Prostate gland (tissue), 2 donors: Measurements from ENCODE around the gene TENT5A.

ENCODE experiments used
- POLR2A ChIP-seq: fragments of 450-650 bp; IDR thresholded peaks from one replicate; pipeline ENCODE4 v1.6.1; 2016; ENCODE audit warnings: antibody characterized with exemption, mild to moderate bottlenecking
- POLR2AphosphoS5 ChIP-seq: sonication (generic); formaldehyde crosslinking; IDR thresholded peaks from one replicate; pipeline ENCODE4 v1.6.1; 2017; ENCODE audit warnings: antibody characterized with exemption
- TF ChIP-seq, protein P1 (sequence below), 4 experiments: fragments of 200-600 bp in 2 of 4; fragments of 450-650 bp in 2 of 4; sonication (generic) in 2 of 4; IDR thresholded peaks; 1 replicate in 3 of 4; 2 replicates in 1 of 4; pipeline ENCODE4 v1.5.1; 2016 to 2019; ENCODE audit warnings: antibody characterized with exemption in 4 of 4, mild to moderate bottlenecking in 2 of 4, moderate library complexity in 2 of 4

GRCh38 chr6:81752921-81753710 lies 635 bp upstream of the TENT5A start:
- TF ChIP-seq, protein P1, sequence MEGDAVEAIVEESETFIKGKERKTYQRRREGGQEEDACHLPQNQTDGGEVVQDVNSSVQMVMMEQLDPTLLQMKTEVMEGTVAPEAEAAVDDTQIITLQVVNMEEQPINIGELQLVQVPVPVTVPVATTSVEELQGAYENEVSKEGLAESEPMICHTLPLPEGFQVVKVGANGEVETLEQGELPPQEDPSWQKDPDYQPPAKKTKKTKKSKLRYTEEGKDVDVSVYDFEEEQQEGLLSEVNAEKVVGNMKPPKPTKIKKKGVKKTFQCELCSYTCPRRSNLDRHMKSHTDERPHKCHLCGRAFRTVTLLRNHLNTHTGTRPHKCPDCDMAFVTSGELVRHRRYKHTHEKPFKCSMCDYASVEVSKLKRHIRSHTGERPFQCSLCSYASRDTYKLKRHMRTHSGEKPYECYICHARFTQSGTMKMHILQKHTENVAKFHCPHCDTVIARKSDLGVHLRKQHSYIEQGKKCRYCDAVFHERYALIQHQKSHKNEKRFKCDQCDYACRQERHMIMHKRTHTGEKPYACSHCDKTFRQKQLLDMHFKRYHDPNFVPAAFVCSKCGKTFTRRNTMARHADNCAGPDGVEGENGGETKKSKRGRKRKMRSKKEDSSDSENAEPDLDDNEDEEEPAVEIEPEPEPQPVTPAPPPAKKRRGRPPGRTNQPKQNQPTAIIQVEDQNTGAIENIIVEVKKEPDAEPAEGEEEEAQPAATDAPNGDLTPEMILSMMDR (IDR thresholded peaks at IDR 0.05): peak in 2 of 4 experiments; percentile 29 to 36
- TF ChIP-seq POLR2AphosphoS5 (peak; percentile 45), POLR2A (peak; percentile 89)
